ENCODE data around the gene ZNF396.
A peak's percentile ranks its signal among the peaks of the same experiment; 100 is the strongest.

Gene ZNF396

GRCh38 chr18:35379421-35379820, 2.3 kb upstream of the ZNF396 start:
- no peak for DNase-seq

GRCh38 chr18:35378574-35378896, 1.4 kb upstream of the ZNF396 start:
- DNase-seq = no peak

GRCh38 chr18:35377875-35378573, 887 bp upstream of the ZNF396 start:
- DNase-seq = no peak

- DNase-seq = no peak
These were observed 770 bp downstream of the ZNF396 start for GRCh38 chr18:35376393-35376741.

GRCh38 chr18:35374708-35375107, 2.4 kb downstream of the ZNF396 start:
- DNase-seq = no peak

- no peak for DNase-seq
These were observed 5.5 kb downstream of the ZNF396 start for GRCh38 chr18:35371412-35372195.

GRCh38 chr18:35369126-35369525, 8.0 kb downstream of the ZNF396 start:
- DNase-seq = no peak

- no peak for DNase-seq
These were observed 8.5 kb downstream of the ZNF396 start for GRCh38 chr18:35368595-35368994.

- no peak for DNase-seq
These were observed 14.6 kb downstream of the ZNF396 start for GRCh38 chr18:35362531-35362930.

- no peak for DNase-seq
These were observed 15.4 kb downstream of the ZNF396 start for GRCh38 chr18:35361570-35362321.

GRCh38 chr18:35355140-35355618, 22.0 kb downstream of the ZNF396 start:
- DNase-seq = peak; percentile 36

- no peak for DNase-seq
These were observed 24.4 kb downstream of the ZNF396 start for GRCh38 chr18:35352778-35353177.

GRCh38 chr18:35352283-35352682, 24.9 kb downstream of the ZNF396 start:
- DNase-seq = no peak

GRCh38 chr18:35348001-35348400, 29.1 kb downstream of the ZNF396 start:
- no peak for DNase-seq

GRCh38 chr18:35345950-35346349, 31.2 kb downstream of the ZNF396 start:
- no peak for DNase-seq

- DNase-seq = no peak
These were observed 31.6 kb downstream of the ZNF396 start for GRCh38 chr18:35345460-35345921.

- DNase-seq = no peak
These were observed 32.2 kb downstream of the ZNF396 start for GRCh38 chr18:35344736-35345459.

GRCh38 chr18:35343936-35344735, 33.0 kb downstream of the ZNF396 start, which contains the start of gene ZNF24:
TSS of gene ZNF24 (minus strand) at chr18:35344420. CDS start at chr18:35340650, 3,770 bp downstream.
- peak; percentile 82 for DNase-seq

GRCh38 chr18:35343488-35343935, 33.6 kb downstream of the ZNF396 start:
- no peak for DNase-seq

GRCh38 chr18:35337286-35337685, 39.9 kb downstream of the ZNF396 start:
- no peak for DNase-seq

GRCh38 chr18:35335866-35336265, 41.3 kb downstream of the ZNF396 start:
- no peak for DNase-seq

GRCh38 chr18:35334821-35335220, 42.3 kb downstream of the ZNF396 start:
- no peak for DNase-seq

Measured in activated CD4-positive, alpha-beta T cell treated with anti-CD3 and anti-CD28 coated beads for 1 hour (primary cell).